ENCODE measurements around the gene CHST6. TPM values are rescaled to one million over a fixed set of nuclear protein-coding genes. Genes with fewer than 3 reads are reported as not detected.

CHST6 gene
- total and polyA plus RNA-seq, 2 donors (not counting 3 experiments of a cell fraction or from before 2014, with no cell fraction given), result 0.26 to 0.60 TPM

DNA sequence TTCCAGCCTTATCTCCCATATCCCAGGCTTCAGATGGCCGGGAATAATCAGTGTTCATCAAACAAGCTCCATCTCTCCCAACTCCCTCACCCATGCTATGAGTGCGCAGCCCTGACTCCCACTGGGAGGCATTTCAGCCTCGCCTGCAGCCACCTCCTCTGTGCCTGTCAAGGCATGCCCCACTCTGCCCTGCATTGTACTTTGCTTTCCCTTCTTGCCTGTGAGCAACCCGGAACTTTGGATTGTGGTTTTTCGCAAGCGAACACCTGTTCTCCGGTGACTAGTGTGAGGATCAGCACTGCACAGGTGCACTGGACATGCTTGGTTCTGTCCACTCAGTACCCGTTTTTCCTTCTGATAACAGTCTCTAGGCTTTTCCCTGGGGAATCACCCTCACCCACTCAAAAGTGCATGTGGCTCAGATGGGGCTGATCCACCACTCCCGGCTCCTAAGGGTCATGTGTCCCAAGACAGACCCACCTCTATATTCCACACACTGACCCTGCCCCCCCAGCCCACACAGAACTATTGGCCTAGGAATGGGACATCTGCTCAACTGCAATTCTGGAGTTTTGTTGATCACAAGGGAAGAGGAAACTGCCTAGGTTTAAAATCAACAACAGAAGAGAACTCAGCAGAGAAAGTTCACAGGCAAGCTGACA is 9.1 kb downstream of the CHST6 start:
- BruUV-seq (replicated peaks), result no TSS peak
- H3K4me1 ChIP-seq (ENCODE audit: control insufficient read depth, extremely low read depth, insufficient read depth, low read length), result no peaks in the 10 kb centered on the region
- no peak overlapping the region for H3K4me2 ChIP-seq (ENCODE audit: insufficient read depth, low read length)
- CTCF ChIA-PET, result interaction anchor here (1.1 to 1.3 kb wide), 2 partner anchors 14 to 287 kb away, joined by 3 read pairs; no protein-coding TSS in a partner anchor
- H3K79me2 ChIP-seq (ENCODE audit: control insufficient read depth, insufficient read depth, low read length), result no peaks in the 10 kb centered on the region
- POLR2A ChIA-PET, result no interaction called here
- dilution Hi-C loops (cut with MboI; ENCODE audit: extremely low pct_ligation_motif_present, low sequenced_read_pairs) (no loop called here), intact Hi-C loops (cut with micrococcal nuclease) (no loop called here)
- no peak for DNase-seq (ENCODE audit: low read depth, low spot score)
- no peaks in the 10 kb centered on the region for H3K27me3 ChIP-seq (ENCODE audit: control insufficient read depth in 2 of 2, insufficient read depth in 2 of 2, low read length in 2 of 2)
- H3K9me1 ChIP-seq (replicated peaks; ENCODE audit: control insufficient read depth, extremely low read depth, insufficient read depth, low read length), result no peaks in the 10 kb centered on the region
- H3K27ac ChIP-seq (ENCODE audit: insufficient read depth, low read depth, low read length), result no peak overlapping the region
- H3K9ac ChIP-seq (replicated peaks; ENCODE audit: extremely low read depth, insufficient read depth, low read length), result no peak overlapping the region
- H3K36me3 ChIP-seq (ENCODE audit: control insufficient read depth in 2 of 2, extremely low read depth in 1 of 2, insufficient read depth in 2 of 2, low read length in 2 of 2), result no peaks in the 10 kb centered on the region
- no peaks in the 10 kb centered on the region for H3K9me3 ChIP-seq (replicated peaks; ENCODE audit: control insufficient read depth, insufficient read depth, low read length)
- H2AFZ ChIP-seq (ENCODE audit: low read depth, low read length), result no peak overlapping the region
- TF ChIP-seq MYC (IDR thresholded peaks at IDR 0.05; ENCODE audit: low read depth, low read length), result no peak
- TF ChIP-seq, protein P1, sequence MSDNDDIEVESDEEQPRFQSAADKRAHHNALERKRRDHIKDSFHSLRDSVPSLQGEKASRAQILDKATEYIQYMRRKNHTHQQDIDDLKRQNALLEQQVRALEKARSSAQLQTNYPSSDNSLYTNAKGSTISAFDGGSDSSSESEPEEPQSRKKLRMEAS (IDR thresholded peaks at IDR 0.05; ENCODE audit: insufficient read depth, insufficient read length), result no peak
- H4K20me1 ChIP-seq (replicated peaks; ENCODE audit: control insufficient read depth, extremely low read depth, insufficient read depth, low read length), result no peaks in the 10 kb centered on the region
- FAIRE-seq, result no peak
- no peak overlapping the region for H3K4me3 ChIP-seq (replicated peaks in 1 of 3; ENCODE audit: insufficient read depth in 1 of 3, low read depth in 1 of 3, low read length in 3 of 3)

DNA sequence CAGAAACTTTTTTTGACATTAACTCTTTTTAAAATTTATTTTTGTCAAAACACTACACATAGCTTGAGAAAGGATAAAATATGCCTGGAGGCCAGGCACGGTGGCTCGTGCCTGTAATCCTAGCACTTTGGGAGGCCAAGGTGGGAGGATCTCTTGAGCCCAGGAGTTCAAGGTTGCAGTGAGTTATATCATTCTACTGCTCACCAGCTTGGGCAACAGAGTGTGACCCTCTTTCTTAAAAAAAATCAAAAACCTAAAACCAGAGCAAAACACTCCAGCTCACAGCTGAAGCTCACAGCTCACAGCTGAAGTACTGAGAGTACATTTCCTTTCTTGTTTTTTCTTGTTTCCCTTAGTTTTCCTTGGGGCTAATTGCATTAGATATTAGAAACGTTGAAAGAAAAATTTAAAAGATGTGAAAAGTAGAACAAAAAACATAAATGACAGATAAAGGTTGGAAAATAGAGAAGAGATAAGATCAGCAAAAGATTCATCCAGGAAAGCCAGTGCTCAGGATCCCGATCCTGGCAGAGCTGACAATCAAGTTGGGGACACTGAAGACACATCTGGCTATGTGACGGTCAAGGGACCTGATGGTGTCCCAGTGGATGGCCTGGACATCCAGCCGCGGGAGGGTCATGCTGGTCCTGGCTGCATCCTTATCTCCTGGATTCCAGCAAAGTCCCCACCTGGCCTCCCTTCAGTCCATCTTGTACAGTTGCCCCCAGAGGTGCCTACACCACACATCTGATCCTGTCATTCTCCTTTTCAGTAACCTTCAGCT is 9.8 kb downstream of the CHST6 start:
- Histone ChIP-seq H3K27ac (ENCODE audit: insufficient read depth, low read depth, low read length) (no peak overlapping the region), H3K4me3 (replicated peaks in 1 of 3; ENCODE audit: insufficient read depth in 1 of 3, low read depth in 1 of 3, low read length in 3 of 3) (no peak overlapping the region), H3K4me2 (ENCODE audit: insufficient read depth, low read length) (no peak overlapping the region), H4K20me1 (replicated peaks; ENCODE audit: control insufficient read depth, extremely low read depth, insufficient read depth, low read length) (no peaks in the 10 kb centered on the region), H3K36me3 (ENCODE audit: control insufficient read depth in 2 of 2, extremely low read depth in 1 of 2, insufficient read depth in 2 of 2, low read length in 2 of 2) (no peaks in the 10 kb centered on the region), H2AFZ (ENCODE audit: low read depth, low read length) (no peak overlapping the region), H3K9me3 (replicated peaks; ENCODE audit: control insufficient read depth, insufficient read depth, low read length) (no peaks in the 10 kb centered on the region), H3K9ac (replicated peaks; ENCODE audit: extremely low read depth, insufficient read depth, low read length) (no peak overlapping the region), H3K27me3 (ENCODE audit: control insufficient read depth in 2 of 2, insufficient read depth in 2 of 2, low read length in 2 of 2) (no peaks in the 10 kb centered on the region), H3K4me1 (ENCODE audit: control insufficient read depth, extremely low read depth, insufficient read depth, low read length) (no peaks in the 10 kb centered on the region), H3K9me1 (replicated peaks; ENCODE audit: control insufficient read depth, extremely low read depth, insufficient read depth, low read length) (no peaks in the 10 kb centered on the region), H3K79me2 (ENCODE audit: control insufficient read depth, insufficient read depth, low read length) (no peaks in the 10 kb centered on the region)
- ChIA-PET CTCF (interaction anchor here (1.1 kb wide), 1 partner anchor 286 kb away, joined by 3 read pairs; no protein-coding TSS in a partner anchor), POLR2A (no interaction called here)
- intact Hi-C loops (cut with micrococcal nuclease) (no loop called here), dilution Hi-C loops (cut with MboI; ENCODE audit: extremely low pct_ligation_motif_present, low sequenced_read_pairs) (no loop called here)
- FAIRE-seq (no peak), DNase-seq (ENCODE audit: low read depth, low spot score) (no peak)
- TF ChIP-seq, protein P2, sequence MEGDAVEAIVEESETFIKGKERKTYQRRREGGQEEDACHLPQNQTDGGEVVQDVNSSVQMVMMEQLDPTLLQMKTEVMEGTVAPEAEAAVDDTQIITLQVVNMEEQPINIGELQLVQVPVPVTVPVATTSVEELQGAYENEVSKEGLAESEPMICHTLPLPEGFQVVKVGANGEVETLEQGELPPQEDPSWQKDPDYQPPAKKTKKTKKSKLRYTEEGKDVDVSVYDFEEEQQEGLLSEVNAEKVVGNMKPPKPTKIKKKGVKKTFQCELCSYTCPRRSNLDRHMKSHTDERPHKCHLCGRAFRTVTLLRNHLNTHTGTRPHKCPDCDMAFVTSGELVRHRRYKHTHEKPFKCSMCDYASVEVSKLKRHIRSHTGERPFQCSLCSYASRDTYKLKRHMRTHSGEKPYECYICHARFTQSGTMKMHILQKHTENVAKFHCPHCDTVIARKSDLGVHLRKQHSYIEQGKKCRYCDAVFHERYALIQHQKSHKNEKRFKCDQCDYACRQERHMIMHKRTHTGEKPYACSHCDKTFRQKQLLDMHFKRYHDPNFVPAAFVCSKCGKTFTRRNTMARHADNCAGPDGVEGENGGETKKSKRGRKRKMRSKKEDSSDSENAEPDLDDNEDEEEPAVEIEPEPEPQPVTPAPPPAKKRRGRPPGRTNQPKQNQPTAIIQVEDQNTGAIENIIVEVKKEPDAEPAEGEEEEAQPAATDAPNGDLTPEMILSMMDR (IDR thresholded peaks at IDR 0.05; ENCODE audit: extremely low read depth in 1 of 2, insufficient read depth in 1 of 2, low read depth in 1 of 2, low read length in 2 of 2), result no peak
- TF ChIP-seq FOS (IDR thresholded peaks at IDR 0.05; ENCODE audit: borderline replicate concordance, insufficient read depth, low read length) (no peak), JUN (IDR thresholded peaks at IDR 0.05; ENCODE audit: borderline replicate concordance, insufficient read depth, insufficient read length, low read depth) (no peak), POLR2AphosphoS5 (IDR thresholded peaks at IDR 0.05; ENCODE audit: insufficient read depth, low read depth, low read length) (no peak), MYC (IDR thresholded peaks at IDR 0.05; ENCODE audit: low read depth, low read length) (no peak)
- no TSS peak for BruUV-seq (replicated peaks)
